Activated T-helper 2 cell treated with anti-CD3 and anti-CD28 coated beads, Interferon-gamma antibody, Interleukin-2, Interleukin-4, amounts not matched to agents 10 μg/mL and 5 μg/mL and 100 μg/mL, durations not matched to agents 14 hours and 24 hours and 36 hours (primary cell): ENCODE results near the gene FLACC1. TPM values are rescaled to one million over a fixed set of nuclear protein-coding genes. Genes with fewer than 3 reads are reported as not detected.
A peak's percentile ranks its signal among the peaks of the same experiment; 100 is the strongest.
"Not testable (repeated sequence)": the region's sequence is repeated elsewhere in the genome, so short reads cannot be mapped to it uniquely, and the experiment has no call there.

Source experiments
- DNase-seq: peaks from one replicate; pipeline ENCODE4 v3.0.0; 2021; ENCODE audit warnings: low spot score
- H3K27ac Mint-ChIP-seq: one replicate; pipeline ENCODE4 v1.8.0; 2021; ENCODE audit warnings: mixed read lengths
- H3K27me3 Mint-ChIP-seq: one replicate; pipeline ENCODE4 v1.8.0; 2021; ENCODE audit warnings: low read depth, mixed read lengths
- H3K36me3 Mint-ChIP-seq: one replicate; pipeline ENCODE4 v1.8.0; 2021; ENCODE audit warnings: low read depth, mixed read lengths
- H3K4me1 Mint-ChIP-seq: one replicate; pipeline ENCODE4 v1.8.0; 2021; ENCODE audit warnings: low read depth, mixed read lengths
- H3K4me3 Mint-ChIP-seq: one replicate; pipeline ENCODE4 v1.8.0; 2021; ENCODE audit warnings: low read depth, mild to moderate bottlenecking, moderate library complexity, mixed read lengths
- H3K9me3 Mint-ChIP-seq: one replicate; pipeline ENCODE4 v1.8.0; 2021; ENCODE audit warnings: mixed read lengths
- intact Hi-C: fragments of 100-400 bp; cut with micrococcal nuclease; formaldehyde crosslinking; loops from one replicate; pipeline ENCODE4 v1.15.1; 2023
- total RNA-seq: library from RNA; stranded (reverse); gene quantifications from 2 replicates; pipeline ENCODE4 v1.2.3, GENCODE V29; 2022

Gene FLACC1
- 0.84 and 1.6 TPM in 2 replicates for total RNA-seq

GRCh38 chr2:201357221-201357620, at the start of gene FLACC1:
FLACC1 (minus strand) TSS chr2:201357345; CDS start chr2:201351404, 5,941 bp downstream.
- Mint-ChIP-seq H3K27me3 (no peaks in the 10 kb centered on the region), H3K36me3 (peaks cover 23% of the 10 kb centered on the region), H3K9me3 (no peaks in the 10 kb centered on the region), H3K4me1 (peaks cover 30% of the 10 kb centered on the region), H3K4me3 (no peak within 1 kb of the TSS), H3K27ac (no peak within 1 kb of the TSS)
- no peak for DNase-seq
- intact Hi-C loops: no loop called here

- intact Hi-C loops: loop anchor here (2.0 kb wide), 2 partner anchors 41 to 127 kb away; no protein-coding TSS in a partner anchor
- Mint-ChIP-seq H3K36me3 (peaks cover 37% of the 10 kb centered on the region), H3K27ac (peak overlapping the region; percentile 20), H3K27me3 (no peaks in the 10 kb centered on the region), H3K4me3 (no peak overlapping the region), H3K4me1 (peaks cover 32% of the 10 kb centered on the region), H3K9me3 (no peaks in the 10 kb centered on the region)
- no peak for DNase-seq
These were observed 49.0 kb upstream of the FLACC1 start for GRCh38 chr2:201406077-201406662.

- peaks cover 32% of the 10 kb centered on the region for H3K4me1 Mint-ChIP-seq
- DNase-seq: no peak
These were observed 47.6 kb upstream of the FLACC1 start for GRCh38 chr2:201404699-201405280.

GRCh38 chr2:201403880-201404279, 46.7 kb upstream of the FLACC1 start:
- no peak overlapping the region for H3K4me3 Mint-ChIP-seq
- no peaks in the 10 kb centered on the region for H3K27me3 Mint-ChIP-seq
- no peak for DNase-seq
- no peaks in the 10 kb centered on the region for H3K9me3 Mint-ChIP-seq
- H3K27ac Mint-ChIP-seq: no peak overlapping the region
- peaks cover 33% of the 10 kb centered on the region for H3K36me3 Mint-ChIP-seq
- peaks cover 32% of the 10 kb centered on the region for H3K4me1 Mint-ChIP-seq
- intact Hi-C loops: no loop called here

More at GRCh38 chr2:201404699-201405280, 47.6 kb upstream of the FLACC1 start:
- peaks cover 32% of the 10 kb centered on the region for H3K36me3 Mint-ChIP-seq
- no peaks in the 10 kb centered on the region for H3K9me3 Mint-ChIP-seq
- H3K4me3 Mint-ChIP-seq: no peak overlapping the region
- no peak overlapping the region for H3K27ac Mint-ChIP-seq
- H3K27me3 Mint-ChIP-seq: no peaks in the 10 kb centered on the region
- intact Hi-C loops: no loop called here

GRCh38 chr2:201402651-201403562, 45.8 kb upstream of the FLACC1 start:
- intact Hi-C loops: no loop called here
- Mint-ChIP-seq H3K4me1 (peaks cover 31% of the 10 kb centered on the region), H3K4me3 (no peak overlapping the region), H3K27me3 (no peaks in the 10 kb centered on the region), H3K27ac (no peak overlapping the region), H3K36me3 (peaks cover 35% of the 10 kb centered on the region), H3K9me3 (no peaks in the 10 kb centered on the region)
- no peak for DNase-seq

GRCh38 chr2:201401815-201402214, 44.7 kb upstream of the FLACC1 start:
- H3K27me3 Mint-ChIP-seq: no peaks in the 10 kb centered on the region
- no peak overlapping the region for H3K4me3 Mint-ChIP-seq
- intact Hi-C loops: no loop called here
- no peaks in the 10 kb centered on the region for H3K9me3 Mint-ChIP-seq
- H3K27ac Mint-ChIP-seq: no peak overlapping the region
- DNase-seq: no peak
- H3K4me1 Mint-ChIP-seq: peaks cover 24% of the 10 kb centered on the region
- peaks cover 36% of the 10 kb centered on the region for H3K36me3 Mint-ChIP-seq

- peaks cover 51% of the 10 kb centered on the region for H3K36me3 Mint-ChIP-seq
- peaks cover 2% of the 10 kb centered on the region for H3K4me1 Mint-ChIP-seq
- no peak overlapping the region for H3K27ac Mint-ChIP-seq
- no peak for DNase-seq
- H3K4me3 Mint-ChIP-seq: no peak overlapping the region
- intact Hi-C loops: no loop called here
- H3K27me3 Mint-ChIP-seq: no peaks in the 10 kb centered on the region
- no peaks in the 10 kb centered on the region for H3K9me3 Mint-ChIP-seq
These were observed 39.5 kb upstream of the FLACC1 start for GRCh38 chr2:201396595-201396994.

GRCh38 chr2:201383136-201383535, 26.0 kb upstream of the FLACC1 start:
- Mint-ChIP-seq H3K27me3 (no peaks in the 10 kb centered on the region), H3K4me3 (no peak overlapping the region), H3K27ac (no peak overlapping the region), H3K4me1 (peaks cover 2% of the 10 kb centered on the region), H3K36me3 (peaks cover 67% of the 10 kb centered on the region), H3K9me3 (no peaks in the 10 kb centered on the region)
- intact Hi-C loops: no loop called here
- DNase-seq: no peak

GRCh38 chr2:201378496-201379397, 21.6 kb upstream of the FLACC1 start:
- intact Hi-C loops: no loop called here
- H3K4me1 Mint-ChIP-seq: no peaks in the 10 kb centered on the region
- no peak for DNase-seq
- H3K9me3 Mint-ChIP-seq: peaks cover 12% of the 10 kb centered on the region
- H3K27me3 Mint-ChIP-seq: no peaks in the 10 kb centered on the region
- no peak overlapping the region for H3K27ac Mint-ChIP-seq
- H3K4me3 Mint-ChIP-seq: no peak overlapping the region
- H3K36me3 Mint-ChIP-seq: peaks cover 55% of the 10 kb centered on the region

GRCh38 chr2:201377218-201377617, 20.1 kb upstream of the FLACC1 start:
- H3K27me3 Mint-ChIP-seq: no peaks in the 10 kb centered on the region
- H3K9me3 Mint-ChIP-seq: peaks cover 13% of the 10 kb centered on the region
- intact Hi-C loops: no loop called here
- no peak overlapping the region for H3K4me3 Mint-ChIP-seq
- H3K27ac Mint-ChIP-seq: no peak overlapping the region
- peaks cover 52% of the 10 kb centered on the region for H3K36me3 Mint-ChIP-seq
- no peaks in the 10 kb centered on the region for H3K4me1 Mint-ChIP-seq
- DNase-seq: no peak

GRCh38 chr2:201369775-201370174, 12.6 kb upstream of the FLACC1 start:
- Mint-ChIP-seq H3K27me3 (no peaks in the 10 kb centered on the region), H3K4me1 (no peaks in the 10 kb centered on the region), H3K27ac (no peak overlapping the region), H3K4me3 (no peak overlapping the region), H3K9me3 (peaks cover 32% of the 10 kb centered on the region), H3K36me3 (peaks cover 75% of the 10 kb centered on the region)
- intact Hi-C loops: no loop called here
- no peak for DNase-seq

GRCh38 chr2:201369318-201369717, 12.2 kb upstream of the FLACC1 start:
- peaks cover 73% of the 10 kb centered on the region for H3K36me3 Mint-ChIP-seq
- H3K27ac Mint-ChIP-seq, H3K4me3 Mint-ChIP-seq, DNase-seq, H3K4me1 Mint-ChIP-seq, H3K27me3 Mint-ChIP-seq, intact Hi-C loops: not testable (repeated sequence)
- peaks cover 29% of the 10 kb centered on the region for H3K9me3 Mint-ChIP-seq
